GM23338 (cell line): ENCODE measurements around the gene RIC8A. TPM values are rescaled to one million over a fixed set of nuclear protein-coding genes. Genes with fewer than 3 reads are reported as not detected.

Experiments used
- ATAC-seq: fragments of 200-7000 bp; cut with Tn5 transposase; 3 replicates; pipeline ENCODE4 v1.9.1; 2020
- DNase-seq: peaks from one replicate; pipeline ENCODE4 v3.0.0-alpha.2; 2015; ENCODE audit warnings: low spot score
- H2AFZ ChIP-seq: fragments of 200-600 bp; sonication (generic); 2 replicates; pipeline ENCODE4 v1.8.0; 2016; ENCODE audit warnings: antibody characterized with exemption, mild to moderate bottlenecking, moderate library complexity
- H3F3A ChIP-seq: fragments of 200-600 bp; sonication (generic); replicated peaks from 2 replicates; pipeline ENCODE4 v1.8.0; 2017; ENCODE audit warnings: antibody characterized with exemption, mixed run types, low read depth
- H3K27ac ChIP-seq: fragments of 200-600 bp; sonication (generic); 2 replicates; pipeline ENCODE4 v1.6.1; 2016; ENCODE audit warnings: low read depth
- H3K27me3 ChIP-seq: fragments of 200-600 bp; sonication (generic); 2 replicates; pipeline ENCODE4 v1.8.0; 2016; ENCODE audit warnings: mild to moderate bottlenecking, mixed run types, moderate library complexity; ENCODE audit not compliant: insufficient read depth
- H3K36me3 ChIP-seq: fragments of 200-600 bp; sonication (generic); 2 replicates; pipeline ENCODE4 v1.8.0; 2016; ENCODE audit warnings: mild to moderate bottlenecking; ENCODE audit not compliant: insufficient read depth
- H3K4me1 ChIP-seq: fragments of 200-600 bp; sonication (generic); 2 replicates; pipeline ENCODE4 v1.8.0; 2016; ENCODE audit warnings: mild to moderate bottlenecking, moderate library complexity; ENCODE audit not compliant: insufficient read depth
- H3K4me2 ChIP-seq: fragments of 200-600 bp; sonication (generic); 2 replicates; pipeline ENCODE4 v1.7.1; 2017; ENCODE audit warnings: mixed run types
- H3K4me3 ChIP-seq: fragments of 200-600 bp; sonication (generic); 2 replicates; pipeline ENCODE4 v1.6.1; 2016; ENCODE audit warnings: mixed run types
- H3K79me2 ChIP-seq: fragments of 200-600 bp; sonication (generic); replicated peaks from 2 replicates; pipeline ENCODE4 v1.8.0; 2017; ENCODE audit warnings: mild to moderate bottlenecking; ENCODE audit not compliant: insufficient read depth
- H3K9me2 ChIP-seq: fragments of 200-600 bp; sonication (generic); 2 replicates; pipeline ENCODE4 v1.8.0; 2017; ENCODE audit not compliant: insufficient read depth
- H4K20me1 ChIP-seq: fragments of 200-600 bp; sonication (generic); replicated peaks from 2 replicates; pipeline ENCODE4 v1.8.0; 2017; ENCODE audit warnings: mild to moderate bottlenecking; ENCODE audit not compliant: insufficient read depth
- H3K27ac Mint-ChIP-seq: 2 replicates; pipeline ENCODE4 v1.8.0; 2020; ENCODE audit warnings: inconsistent platforms, mild to moderate bottlenecking, moderate library complexity, mixed read lengths
- H3K27me3 Mint-ChIP-seq: 3 replicates; pipeline ENCODE4 v1.8.0; 2022; ENCODE audit warnings: low read depth, mild to moderate bottlenecking, moderate library complexity, mixed read lengths, inconsistent platforms; ENCODE audit not compliant: insufficient read depth, poor library complexity
- H3K36me3 Mint-ChIP-seq: 3 replicates; pipeline ENCODE4 v1.8.0; 2021; ENCODE audit warnings: low read depth, mild to moderate bottlenecking, inconsistent platforms, moderate library complexity, mixed read lengths
- H3K4me1 Mint-ChIP-seq: 3 replicates; pipeline ENCODE4 v1.8.0; 2020; ENCODE audit warnings: mild to moderate bottlenecking, inconsistent platforms, mixed read lengths
- H3K4me3 Mint-ChIP-seq: 3 replicates; pipeline ENCODE4 v1.8.0; 2021; ENCODE audit warnings: moderate library complexity, mild to moderate bottlenecking, inconsistent platforms, mixed read lengths
- H3K9me3 Mint-ChIP-seq: 3 replicates; pipeline ENCODE4 v1.8.0; 2020; ENCODE audit warnings: moderate library complexity, mild to moderate bottlenecking, inconsistent platforms, mixed read lengths
- CREB1 ChIP-seq: fragments of 250-450 bp; sonication (Bioruptor Pico); IDR thresholded peaks from 2 replicates; pipeline ENCODE4 v1.5.0; 2020; ENCODE audit warnings: low read depth, mild to moderate bottlenecking, moderate library complexity
- ETS1 ChIP-seq: IDR thresholded peaks from 2 replicates; pipeline ENCODE4 v1.6.1; 2016; ENCODE audit warnings: antibody characterized with exemption
- EZH2phosphoT487 ChIP-seq: fragments of 200-600 bp; sonication (generic); IDR thresholded peaks from one replicate; pipeline ENCODE4 v1.8.1; 2018; ENCODE audit warnings: antibody characterized with exemption; ENCODE audit not compliant: unreplicated experiment
- NANOG ChIP-seq: IDR thresholded peaks from 2 replicates; pipeline ENCODE4 v1.6.1; 2016; ENCODE audit warnings: antibody characterized with exemption, borderline replicate concordance
- POLR2AphosphoS5 ChIP-seq: IDR thresholded peaks from 2 replicates; pipeline ENCODE4 v1.6.1; 2016; ENCODE audit warnings: antibody characterized with exemption, low read depth
- REST ChIP-seq: IDR thresholded peaks from one replicate; pipeline ENCODE4 v1.6.1; 2018; ENCODE audit warnings: antibody characterized with exemption; ENCODE audit not compliant: unreplicated experiment
- ZNF331 ChIP-seq: fragments of 250-450 bp; sonication (Bioruptor Pico); IDR thresholded peaks from 2 replicates; pipeline ENCODE4 v1.5.0; 2020; ENCODE audit warnings: low read depth, mild to moderate bottlenecking, moderate library complexity
- ZNF462 ChIP-seq: fragments of 250-450 bp; sonication (Bioruptor Pico); IDR thresholded peaks from 2 replicates; pipeline ENCODE4 v1.5.0; 2020; ENCODE audit warnings: mild to moderate bottlenecking, moderate library complexity
- polyA plus RNA-seq: library from polyadenylated mRNA; unstranded; fragments of >200 nt; fragmentation: Nextera tagmentation; extraction: Ambion mirVana; gene quantifications from 2 replicates; pipeline ENCODE4 v1.2.1, GENCODE V29; 2016
- total RNA-seq: library from RNA; depleted of rRNA; stranded (reverse); fragments of >200 nt; shearing (Covaris generic); gene quantifications from 2 replicates; pipeline ENCODE4 v1.2.3, GENCODE V29; 2014

Gene RIC8A
- total and polyA plus RNA-seq, 2 experiments from 2014 or later: 23.6 to 81.3 TPM

GRCh38 chr11:205221-206001 is 2.1 kb upstream of the RIC8A start:
- peaks cover 14% of the 10 kb centered on the region for H3K27me3 Mint-ChIP-seq
- Histone ChIP-seq H3F3A (peaks cover 9% of the 10 kb centered on the region), H3K27ac (no peak overlapping the region), H3K36me3 (no peaks in the 10 kb centered on the region), H3K9me2 (no peaks in the 10 kb centered on the region), H3K4me3 (peak overlapping the region; percentile 96; the same call in 1 of the 2 replicates), H3K4me1 (peaks cover 12% of the 10 kb centered on the region; the same call in 1 of the 2 replicates), H4K20me1 (peaks cover 4% of the 10 kb centered on the region), H2AFZ (no peak overlapping the region), H3K4me2 (no peak overlapping the region; the same call in 1 of the 2 replicates), H3K27me3 (no peaks in the 10 kb centered on the region), H3K79me2 (peaks cover 27% of the 10 kb centered on the region)
- no peak overlapping the region for H3K27ac Mint-ChIP-seq
- H3K36me3 Mint-ChIP-seq: peaks cover 31% of the 10 kb centered on the region
- no peak for ATAC-seq
- H3K9me3 Mint-ChIP-seq: no peaks in the 10 kb centered on the region
- peak overlapping the region; percentile 99 for H3K4me3 Mint-ChIP-seq
- TF ChIP-seq ZNF331 (CRISPR knock-in tag) (no peak), EZH2phosphoT487 (no peak), CREB1 (CRISPR knock-in tag) (no peak), POLR2AphosphoS5 (no peak), ETS1 (no peak)
- DNase-seq: no peak
- H3K4me1 Mint-ChIP-seq: peaks cover 8% of the 10 kb centered on the region; the same call in 2 of the 3 replicates

GRCh38 chr11:206002-206384 is 1.5 kb upstream of the RIC8A start:
- Histone ChIP-seq H3K4me3 (peak overlapping the region; percentile 96), H4K20me1 (peaks cover 4% of the 10 kb centered on the region), H3K27me3 (no peaks in the 10 kb centered on the region), H2AFZ (no peak overlapping the region), H3K27ac (no peak overlapping the region), H3K9me2 (no peaks in the 10 kb centered on the region), H3K4me2 (peak overlapping the region; percentile 100), H3K4me1 (peaks cover 12% of the 10 kb centered on the region; the same call in 1 of the 2 replicates), H3F3A (peaks cover 9% of the 10 kb centered on the region), H3K79me2 (peaks cover 27% of the 10 kb centered on the region), H3K36me3 (no peaks in the 10 kb centered on the region)
- H3K36me3 Mint-ChIP-seq: peaks cover 37% of the 10 kb centered on the region
- no peak overlapping the region for H3K27ac Mint-ChIP-seq
- no peak for ATAC-seq
- DNase-seq: no peak
- peaks cover 14% of the 10 kb centered on the region for H3K27me3 Mint-ChIP-seq
- H3K4me3 Mint-ChIP-seq: peak overlapping the region; percentile 99
- no peaks in the 10 kb centered on the region for H3K9me3 Mint-ChIP-seq
- peaks cover 8% of the 10 kb centered on the region; the same call in 2 of the 3 replicates for H3K4me1 Mint-ChIP-seq
- TF ChIP-seq REST (no peak), ETS1 (no peak), ZNF462 (CRISPR knock-in tag) (no peak), CREB1 (CRISPR knock-in tag) (no peak), NANOG (no peak)
